ENCODE results near the gene CDK10. TPM values are rescaled to one million over a fixed set of nuclear protein-coding genes. Genes with fewer than 3 reads are reported as not detected.

CDK10 gene
- total RNA-seq, 1 donor from 2014 or later: 40.5 TPM

DNA sequence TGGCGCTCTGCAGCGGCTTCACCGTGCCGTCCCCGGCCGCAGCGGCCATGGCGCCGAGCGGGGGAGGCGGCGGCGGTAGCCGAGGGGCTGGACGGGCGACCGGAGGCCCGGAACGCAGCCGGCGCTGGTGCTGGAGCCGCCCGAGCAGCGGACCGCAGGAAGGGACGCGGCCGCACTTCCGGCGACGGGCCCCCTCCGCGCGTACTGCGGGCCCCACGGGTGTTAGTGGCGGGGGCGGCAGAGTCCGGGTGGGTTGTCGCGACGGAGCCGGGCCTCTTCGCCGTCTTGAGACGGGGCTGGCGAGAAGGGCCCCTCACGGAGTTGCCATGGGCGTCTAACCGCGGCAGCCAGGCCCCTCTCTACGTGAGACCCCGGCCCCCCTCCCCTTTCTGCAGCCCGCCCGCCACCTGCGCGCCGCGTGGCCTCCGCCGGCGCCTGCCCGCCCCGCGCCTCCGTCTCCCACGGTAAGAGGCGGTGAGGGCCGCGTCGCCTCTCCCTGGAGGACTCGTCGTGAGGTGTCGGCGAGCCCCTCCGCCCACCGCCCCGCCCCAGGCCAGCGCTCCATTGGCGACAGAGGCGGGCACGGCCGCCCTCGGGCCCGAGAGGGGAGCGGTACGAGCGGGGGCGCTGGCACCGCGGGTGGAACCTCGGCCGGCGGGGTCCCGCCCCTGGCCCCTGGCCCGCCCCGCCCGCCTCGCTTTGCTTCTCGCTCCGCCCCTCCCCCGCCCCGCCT lies 34.5 kb downstream of the CDK10 start, which contains the start of the genes VPS9D1 and ZNF276:
TSS of gene VPS9D1 (minus strand) at position 86 of the 733 bp plus-strand sequence. CDS start at position 49, 37 bp downstream.
TSS of gene ZNF276 (plus strand) at position 725 of the 733 bp plus-strand sequence. CDS start 104 bp downstream, outside the sequence.
- Histone ChIP-seq H3K27ac (ENCODE audit: low read depth, low read length) (peak within 1 kb of the TSS; percentile 68), H4K20me1 (ENCODE audit: insufficient read depth, low read length) (peaks cover 33% of the 10 kb centered on the region), H2AFZ (ENCODE audit: low read depth, low read length) (peak within 1 kb of the TSS; percentile 71), H3K9me3 (ENCODE audit: insufficient read depth, low read depth, low read length) (no peaks in the 10 kb centered on the region), H3K36me3 (ENCODE audit: insufficient read depth, low read length) (peaks cover 6% of the 10 kb centered on the region), H3K79me2 (ENCODE audit: insufficient read depth, low read length) (peaks cover 51% of the 10 kb centered on the region), H3K9ac (ENCODE audit: low read length) (peak within 1 kb of the TSS; percentile 83), H3K4me1 (ENCODE audit: insufficient read depth, low read length) (peaks cover 35% of the 10 kb centered on the region), H3K4me3 (ENCODE audit: insufficient read depth, low read depth, low read length) (peak within 1 kb of the TSS; percentile 92), H3K27me3 (ENCODE audit: insufficient read depth, low read length) (no peaks in the 10 kb centered on the region), H3K4me2 (ENCODE audit: low read length) (peak within 1 kb of the TSS; percentile 100)
- Mint-ChIP-seq H3K4me3 (ENCODE audit: unreplicated experiment) (peak within 1 kb of the TSS; percentile 88), H3K27ac (ENCODE audit: unreplicated experiment) (peak within 1 kb of the TSS; percentile 86), H3K4me1 (ENCODE audit: low read depth, unreplicated experiment) (peaks cover 23% of the 10 kb centered on the region), H3K9me3 (ENCODE audit: unreplicated experiment) (no peaks in the 10 kb centered on the region), H3K36me3 (ENCODE audit: low read depth, unreplicated experiment) (peaks cover 10% of the 10 kb centered on the region), H3K27me3 (ENCODE audit: low read depth, unreplicated experiment) (no peaks in the 10 kb centered on the region)
- DNase-seq (ENCODE audit: low read depth): peak; percentile 56
- FAIRE-seq: no peak
- TF ChIP-seq, protein P1, sequence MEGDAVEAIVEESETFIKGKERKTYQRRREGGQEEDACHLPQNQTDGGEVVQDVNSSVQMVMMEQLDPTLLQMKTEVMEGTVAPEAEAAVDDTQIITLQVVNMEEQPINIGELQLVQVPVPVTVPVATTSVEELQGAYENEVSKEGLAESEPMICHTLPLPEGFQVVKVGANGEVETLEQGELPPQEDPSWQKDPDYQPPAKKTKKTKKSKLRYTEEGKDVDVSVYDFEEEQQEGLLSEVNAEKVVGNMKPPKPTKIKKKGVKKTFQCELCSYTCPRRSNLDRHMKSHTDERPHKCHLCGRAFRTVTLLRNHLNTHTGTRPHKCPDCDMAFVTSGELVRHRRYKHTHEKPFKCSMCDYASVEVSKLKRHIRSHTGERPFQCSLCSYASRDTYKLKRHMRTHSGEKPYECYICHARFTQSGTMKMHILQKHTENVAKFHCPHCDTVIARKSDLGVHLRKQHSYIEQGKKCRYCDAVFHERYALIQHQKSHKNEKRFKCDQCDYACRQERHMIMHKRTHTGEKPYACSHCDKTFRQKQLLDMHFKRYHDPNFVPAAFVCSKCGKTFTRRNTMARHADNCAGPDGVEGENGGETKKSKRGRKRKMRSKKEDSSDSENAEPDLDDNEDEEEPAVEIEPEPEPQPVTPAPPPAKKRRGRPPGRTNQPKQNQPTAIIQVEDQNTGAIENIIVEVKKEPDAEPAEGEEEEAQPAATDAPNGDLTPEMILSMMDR (IDR thresholded peaks at IDR 0.05; ENCODE audit: insufficient read depth, low read depth, low read length): no peak
- no peak for TF ChIP-seq EZH2 (IDR thresholded peaks at IDR 0.05; ENCODE audit: insufficient read depth, low read length)

DNA sequence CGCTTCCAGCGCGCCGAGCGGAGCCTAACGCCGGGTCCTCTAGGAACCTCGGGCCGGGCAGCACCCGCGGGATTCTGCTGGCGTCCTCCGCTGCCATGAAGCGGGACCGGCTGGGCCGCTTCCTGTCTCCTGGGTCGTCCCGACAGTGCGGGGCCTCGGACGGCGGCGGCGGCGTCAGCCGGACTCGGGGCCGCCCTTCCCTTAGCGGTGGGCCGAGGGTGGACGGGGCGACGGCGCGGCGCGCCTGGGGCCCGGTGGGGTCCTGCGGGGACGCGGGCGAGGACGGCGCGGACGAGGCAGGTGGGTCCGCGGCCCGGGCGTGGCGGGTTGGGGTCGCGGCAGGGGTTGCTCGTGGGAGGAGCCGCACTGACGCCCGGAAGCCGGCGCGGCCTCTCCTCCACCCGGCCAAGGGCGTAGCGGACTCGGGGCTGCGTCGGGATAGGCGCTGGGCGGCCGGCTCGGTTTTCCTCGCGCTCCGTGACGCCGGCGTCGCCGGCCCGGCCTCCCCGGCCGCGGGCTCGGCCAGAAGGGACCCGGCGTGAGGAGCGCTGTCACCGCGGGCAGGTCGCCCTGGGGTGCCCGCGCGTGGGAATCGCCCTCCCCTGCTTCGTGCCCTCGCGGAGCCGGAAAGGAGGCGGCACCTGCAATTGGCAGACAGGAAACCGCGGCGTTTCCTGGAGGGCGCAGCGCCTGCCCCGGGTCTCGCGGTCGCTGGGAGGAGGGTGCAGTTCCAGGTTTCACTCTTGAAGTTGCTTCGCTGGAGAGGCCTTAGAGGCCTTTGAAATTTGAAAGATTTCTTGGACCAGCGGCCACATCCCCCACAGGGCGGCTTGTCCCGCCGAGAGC lies 35.3 kb downstream of the CDK10 start:
- peaks cover 23% of the 10 kb centered on the region for H3K4me1 Mint-ChIP-seq (ENCODE audit: low read depth, unreplicated experiment)
- Histone ChIP-seq H4K20me1 (ENCODE audit: insufficient read depth, low read length) (peaks cover 34% of the 10 kb centered on the region), H3K4me3 (ENCODE audit: insufficient read depth, low read depth, low read length) (peak overlapping the region; percentile 92), H3K4me2 (ENCODE audit: low read length) (peak overlapping the region; percentile 100), H3K79me2 (ENCODE audit: insufficient read depth, low read length) (peaks cover 56% of the 10 kb centered on the region), H3K9ac (ENCODE audit: low read length) (peak overlapping the region; percentile 83), H3K4me1 (ENCODE audit: insufficient read depth, low read length) (peaks cover 35% of the 10 kb centered on the region), H3K27me3 (ENCODE audit: insufficient read depth, low read length) (no peaks in the 10 kb centered on the region), H3K27ac (ENCODE audit: low read depth, low read length) (peak overlapping the region; percentile 68), H2AFZ (ENCODE audit: low read depth, low read length) (no peak overlapping the region), H3K9me3 (ENCODE audit: insufficient read depth, low read depth, low read length) (no peaks in the 10 kb centered on the region), H3K36me3 (ENCODE audit: insufficient read depth, low read length) (peaks cover 7% of the 10 kb centered on the region)
- no peak overlapping the region for H3K27ac Mint-ChIP-seq (ENCODE audit: unreplicated experiment)
- DNase-seq (ENCODE audit: low read depth) (no peak), FAIRE-seq (no peak)
- no peaks in the 10 kb centered on the region for H3K27me3 Mint-ChIP-seq (ENCODE audit: low read depth, unreplicated experiment)
- H3K4me3 Mint-ChIP-seq (ENCODE audit: unreplicated experiment): peak overlapping the region; percentile 85
- H3K36me3 Mint-ChIP-seq (ENCODE audit: low read depth, unreplicated experiment): peaks cover 10% of the 10 kb centered on the region
- no peaks in the 10 kb centered on the region for H3K9me3 Mint-ChIP-seq (ENCODE audit: unreplicated experiment)
- no peak for TF ChIP-seq EZH2 (IDR thresholded peaks at IDR 0.05; ENCODE audit: insufficient read depth, low read length)
- TF ChIP-seq, protein P1 (IDR thresholded peaks at IDR 0.05; ENCODE audit: insufficient read depth, low read depth, low read length): no peak
